Caco-2 (cell line): Measurements from ENCODE around the gene SEMA3A. TPM values are rescaled to one million over a fixed set of nuclear protein-coding genes. Genes with fewer than 3 reads are reported as not detected.

Experiments used
- BruUV-seq: library from RNA; stranded (reverse); fragments of 400-500 nt; replicated peaks from 2 replicates; lab custom pipeline; 2021; lab: Mats Ljungman, UMichigan
- CTCF ChIA-PET: fragments of 300-600 bp; sonication (Branson Sonifier 250); formaldehyde crosslinking; loops from one replicate; lab custom pipeline; 2022; ENCODE audit warnings: antibody characterized with exemption; lab: Charles Lee
- POLR2A ChIA-PET: fragments of 300-600 bp; sonication (Branson Sonifier 250); formaldehyde crosslinking; loops from one replicate; lab custom pipeline; 2022; ENCODE audit warnings: antibody characterized with exemption; lab: Charles Lee
- DNase-seq, 2 experiments: peaks; one replicate each; pipeline versions ENCODE4 v3.0.0 to v3.0.0-alpha.2; 2020 to 2022
- H3K27me3 ChIP-seq: replicated peaks from 2 replicates; pipeline ENCODE4 v1.6.0; 2011; ENCODE audit warnings: low read length; ENCODE audit not compliant: control insufficient read depth, insufficient read depth
- H3K36me3 ChIP-seq: 2 replicates; pipeline ENCODE4 v1.5.1; 2011; ENCODE audit warnings: low read length; ENCODE audit not compliant: control insufficient read depth, insufficient read depth
- H3K4me1 ChIP-seq: fragments of 250-450 bp; sonication (Bioruptor Pico); 2 replicates; pipeline ENCODE4 v1.5.1; 2020; ENCODE audit warnings: mild to moderate bottlenecking
- H3K4me3 ChIP-seq: 2 replicates; pipeline ENCODE4 v1.5.1; 2011; ENCODE audit warnings: low read depth, mild to moderate bottlenecking, control low read depth, low read length
- H3K9me3 ChIP-seq: fragments of 250-450 bp; sonication (Bioruptor Pico); 2 replicates; pipeline ENCODE4 v1.5.1; 2020; ENCODE audit warnings: mild to moderate bottlenecking, moderate library complexity
- H3K27ac Mint-ChIP-seq: one replicate; pipeline ENCODE4 v1.8.0; 2022; ENCODE audit warnings: mixed read lengths; ENCODE audit not compliant: unreplicated experiment
- H3K27me3 Mint-ChIP-seq: one replicate; pipeline ENCODE4 v1.8.0; 2022; ENCODE audit warnings: mixed read lengths; ENCODE audit not compliant: insufficient read depth, unreplicated experiment
- H3K36me3 Mint-ChIP-seq: one replicate; pipeline ENCODE4 v1.8.0; 2022; ENCODE audit warnings: mild to moderate bottlenecking, mixed read lengths; ENCODE audit not compliant: insufficient read depth, unreplicated experiment
- H3K4me1 Mint-ChIP-seq: one replicate; pipeline ENCODE4 v1.8.0; 2022; ENCODE audit warnings: low read depth, mixed read lengths; ENCODE audit not compliant: unreplicated experiment
- H3K4me3 Mint-ChIP-seq: one replicate; pipeline ENCODE4 v1.8.0; 2022; ENCODE audit warnings: mild to moderate bottlenecking, moderate library complexity, mixed read lengths; ENCODE audit not compliant: unreplicated experiment
- H3K9me3 Mint-ChIP-seq: one replicate; pipeline ENCODE4 v1.8.0; 2022; ENCODE audit warnings: mixed read lengths; ENCODE audit not compliant: unreplicated experiment
- intact Hi-C: fragments of 100-400 bp; cut with micrococcal nuclease; formaldehyde crosslinking; loops from one replicate; pipeline ENCODE4 v1.10.0; 2022; ENCODE audit not compliant: unreplicated experiment
- total RNA-seq: library from RNA; stranded (reverse); gene quantifications from 2 replicates; pipeline ENCODE4 v1.2.3, GENCODE V29; 2022
- TF ChIP-seq, protein P1 (sequence below), 2 experiments: fragments of 200-600 bp in 1 of 2; IDR thresholded peaks; 1 replicate in 1 of 2; 2 replicates in 1 of 2; pipeline versions ENCODE4 v1.5.1 to v1.8.0; 2011 to 2022; ENCODE audit warnings: antibody characterized with exemption in 1 of 2, control low read depth in 1 of 2, inconsistent platforms in 1 of 2, low read depth in 1 of 2, low read length in 1 of 2, mild to moderate bottlenecking in 1 of 2, moderate library complexity in 1 of 2; ENCODE audit not compliant: insufficient read depth in 1 of 2, severe bottlenecking in 1 of 2, unreplicated experiment in 1 of 2

The SEMA3A gene
- total RNA-seq, 1 experiment from 2014 or later, result 55.1 TPM

DNA sequence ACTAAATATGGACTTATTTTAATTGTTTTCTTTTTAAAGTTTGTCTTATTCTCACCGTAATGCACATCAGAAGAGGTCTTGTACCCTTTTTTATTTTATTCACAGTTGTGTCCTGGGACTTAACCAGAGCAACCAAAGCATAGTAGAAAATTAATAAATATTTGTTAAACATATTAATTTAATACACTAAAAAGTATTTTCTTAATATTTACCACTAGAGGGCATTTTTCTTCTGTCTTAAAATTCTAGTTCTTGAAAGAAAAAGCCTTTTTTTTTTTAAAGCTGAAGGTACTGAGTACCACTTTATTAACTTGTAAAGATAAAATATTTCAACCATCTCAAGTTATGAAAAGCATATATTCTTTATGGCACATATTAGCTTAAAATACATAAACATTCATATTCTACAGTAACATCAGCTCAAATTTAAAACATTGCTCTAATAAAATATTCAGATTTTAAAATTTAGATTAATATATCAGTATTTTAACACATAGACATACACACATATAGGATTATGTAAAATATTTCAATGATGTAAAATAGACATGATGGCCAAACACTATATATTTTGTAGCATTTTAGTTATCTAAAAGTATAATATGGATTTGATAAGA is 260.4 kb downstream of the SEMA3A start:
- intact Hi-C loops, result loop anchor here (10.0 kb wide), 1 partner anchor 1921 kb away; no protein-coding TSS in a partner anchor
- 0 out of 2 replicates have a peak, but pooled peaks cover 4% of the 10 kb centered on the region for H3K4me1 ChIP-seq
- CTCF ChIA-PET, result no interaction called here
- Mint-ChIP-seq H3K9me3 (no peaks in the 10 kb centered on the region), H3K27ac (no peak overlapping the region), H3K27me3 (no peaks in the 10 kb centered on the region), H3K36me3 (no peaks in the 10 kb centered on the region), H3K4me3 (no peak overlapping the region), H3K4me1 (peaks cover 10% of the 10 kb centered on the region)
- H3K27me3 ChIP-seq, result no peaks in the 10 kb centered on the region
- H3K9me3 ChIP-seq, result no peaks in the 10 kb centered on the region
- no peak for DNase-seq
- TF ChIP-seq, protein P1, sequence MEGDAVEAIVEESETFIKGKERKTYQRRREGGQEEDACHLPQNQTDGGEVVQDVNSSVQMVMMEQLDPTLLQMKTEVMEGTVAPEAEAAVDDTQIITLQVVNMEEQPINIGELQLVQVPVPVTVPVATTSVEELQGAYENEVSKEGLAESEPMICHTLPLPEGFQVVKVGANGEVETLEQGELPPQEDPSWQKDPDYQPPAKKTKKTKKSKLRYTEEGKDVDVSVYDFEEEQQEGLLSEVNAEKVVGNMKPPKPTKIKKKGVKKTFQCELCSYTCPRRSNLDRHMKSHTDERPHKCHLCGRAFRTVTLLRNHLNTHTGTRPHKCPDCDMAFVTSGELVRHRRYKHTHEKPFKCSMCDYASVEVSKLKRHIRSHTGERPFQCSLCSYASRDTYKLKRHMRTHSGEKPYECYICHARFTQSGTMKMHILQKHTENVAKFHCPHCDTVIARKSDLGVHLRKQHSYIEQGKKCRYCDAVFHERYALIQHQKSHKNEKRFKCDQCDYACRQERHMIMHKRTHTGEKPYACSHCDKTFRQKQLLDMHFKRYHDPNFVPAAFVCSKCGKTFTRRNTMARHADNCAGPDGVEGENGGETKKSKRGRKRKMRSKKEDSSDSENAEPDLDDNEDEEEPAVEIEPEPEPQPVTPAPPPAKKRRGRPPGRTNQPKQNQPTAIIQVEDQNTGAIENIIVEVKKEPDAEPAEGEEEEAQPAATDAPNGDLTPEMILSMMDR (IDR thresholded peaks at IDR 0.05; ENCODE audit: insufficient read depth in 1 of 2, low read depth in 1 of 2, low read length in 1 of 2, severe bottlenecking in 1 of 2, unreplicated experiment in 1 of 2), result no peak
- no peak overlapping the region for H3K4me3 ChIP-seq
- no peaks in the 10 kb centered on the region for H3K36me3 ChIP-seq
- no TSS peak for BruUV-seq
- POLR2A ChIA-PET, result no interaction called here

DNA sequence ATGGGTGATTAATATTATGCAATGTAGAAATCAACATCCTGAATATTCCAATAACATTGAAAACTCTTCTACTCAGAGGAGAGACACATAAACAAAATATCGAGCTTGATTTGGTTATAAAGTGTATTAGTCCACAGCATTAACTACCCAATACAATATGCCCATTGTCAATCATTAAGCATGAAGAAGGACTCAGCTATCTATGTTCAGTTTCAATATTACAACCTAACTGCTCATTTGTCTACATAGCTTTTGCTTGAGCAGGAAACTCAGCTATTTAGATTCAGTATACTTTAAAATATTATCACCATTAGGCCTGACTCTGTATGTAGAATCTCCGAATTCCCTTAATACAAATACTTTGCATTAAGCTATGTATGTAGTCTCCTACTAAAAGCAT is 262.6 kb downstream of the SEMA3A start:
- BruUV-seq, result no TSS peak
- no peak overlapping the region for H3K27ac Mint-ChIP-seq
- intact Hi-C loops, result loop anchor here (10.0 kb wide), 1 partner anchor 1923 kb away; no protein-coding TSS in a partner anchor
- H3K9me3 Mint-ChIP-seq, result no peaks in the 10 kb centered on the region
- H3K4me1 Mint-ChIP-seq, result peaks cover 10% of the 10 kb centered on the region
- DNase-seq, result no peak
- Histone ChIP-seq H3K27me3 (no peaks in the 10 kb centered on the region), H3K9me3 (no peaks in the 10 kb centered on the region), H3K4me3 (no peak overlapping the region), H3K36me3 (no peaks in the 10 kb centered on the region), H3K4me1 (0 out of 2 replicates have a peak, but pooled peaks cover 4% of the 10 kb centered on the region)
- no peaks in the 10 kb centered on the region for H3K36me3 Mint-ChIP-seq
- ChIA-PET CTCF (interaction anchor here (0.5 kb wide), 1 partner anchor 76 kb away, joined by 4 read pairs; no protein-coding TSS in a partner anchor), POLR2A (no interaction called here)
- TF ChIP-seq, protein P1 (IDR thresholded peaks at IDR 0.05; ENCODE audit: insufficient read depth in 1 of 2, low read depth in 1 of 2, low read length in 1 of 2, severe bottlenecking in 1 of 2, unreplicated experiment in 1 of 2), result no peak
- H3K27me3 Mint-ChIP-seq, result no peaks in the 10 kb centered on the region
- H3K4me3 Mint-ChIP-seq, result no peak overlapping the region

DNA sequence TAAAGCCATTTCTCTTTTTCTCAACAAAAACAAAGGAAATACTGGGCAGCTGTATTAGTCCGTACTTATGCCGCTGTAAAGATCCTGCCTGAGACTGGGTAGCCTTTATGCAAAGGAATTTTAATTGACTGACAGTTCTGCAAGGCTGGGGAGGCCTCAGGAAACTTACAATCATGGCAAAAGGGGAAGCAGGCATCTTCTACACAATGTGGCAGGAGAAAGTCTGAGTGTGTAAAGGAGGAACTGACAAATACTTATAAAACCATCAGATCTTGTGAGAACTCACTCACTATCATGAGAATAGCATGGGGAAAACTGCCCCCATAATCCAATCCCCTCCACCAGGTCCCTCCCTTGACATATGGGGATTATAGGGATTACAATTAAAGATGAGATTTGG is 264.3 kb downstream of the SEMA3A start:
- no peaks in the 10 kb centered on the region for H3K9me3 ChIP-seq
- H3K36me3 Mint-ChIP-seq, result no peaks in the 10 kb centered on the region
- DNase-seq, result no peak
- no peaks in the 10 kb centered on the region for H3K4me1 ChIP-seq
- no peak overlapping the region for H3K27ac Mint-ChIP-seq
- no peaks in the 10 kb centered on the region for H3K27me3 ChIP-seq
- ChIA-PET POLR2A (no interaction called here), CTCF (interaction anchor here (0.7 kb wide), 1 partner anchor 982 kb away, joined by 3 read pairs; no protein-coding TSS in a partner anchor)
- intact Hi-C loops, result loop anchor here (10.0 kb wide), 1 partner anchor 1925 kb away; no protein-coding TSS in a partner anchor
- BruUV-seq, result no TSS peak
- no peaks in the 10 kb centered on the region for H3K4me1 Mint-ChIP-seq
- H3K36me3 ChIP-seq, result no peaks in the 10 kb centered on the region
- no peaks in the 10 kb centered on the region for H3K9me3 Mint-ChIP-seq
- H3K27me3 Mint-ChIP-seq, result no peaks in the 10 kb centered on the region
- no peak overlapping the region for H3K4me3 Mint-ChIP-seq
- TF ChIP-seq, protein P1 (IDR thresholded peaks at IDR 0.05; ENCODE audit: insufficient read depth in 1 of 2, low read depth in 1 of 2, low read length in 1 of 2, severe bottlenecking in 1 of 2, unreplicated experiment in 1 of 2), result no peak
- no peak overlapping the region for H3K4me3 ChIP-seq
